Renal cortex interstitium (tissue), 11 donors: ENCODE data around the gene SLC27A6. TPM values are rescaled to one million over a fixed set of nuclear protein-coding genes. Genes with fewer than 3 reads are reported as not detected.

Experiments
- DNase-seq, 11 donors: peaks; one replicate each; pipeline ENCODE4 v3.0.0-alpha.2; 2013; ENCODE audit warnings: low read depth in 9 of 11, low spot score in 4 of 11; ENCODE audit errors: extremely low read depth in 1 of 11
- polyA plus RNA-seq, 3 donors: library from polyadenylated mRNA; unstranded; fragments of 120-200 nt; gene quantifications; one replicate each; pipeline ENCODE4 v1.2.1, GENCODE V29; 2013; ENCODE audit not compliant: insufficient read length in 3 of 3

The SLC27A6 gene
- polyA plus RNA-seq, 3 donors: 1.4 to 1.7 (median 1.4) TPM

DNA sequence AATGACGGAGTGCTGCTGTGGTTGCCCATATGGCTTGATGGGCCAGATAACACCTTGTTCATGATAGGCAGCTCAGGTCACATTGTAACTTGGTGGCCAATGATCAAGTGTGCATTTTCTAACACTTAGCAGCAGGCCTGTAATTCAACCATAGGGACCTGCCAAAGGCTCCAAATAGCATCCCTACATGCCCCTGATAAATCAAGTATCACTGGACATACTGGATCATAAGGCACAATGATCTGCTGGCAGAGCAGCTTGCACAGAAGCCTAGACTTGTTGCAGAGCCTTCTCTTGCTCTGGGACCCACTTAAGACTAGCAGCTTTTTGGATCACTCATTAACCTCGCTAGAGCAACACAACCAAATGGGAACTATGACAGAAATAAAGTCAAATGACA, 83.2 kb downstream of the SLC27A6 start:
- DNase-seq: peak in 4 of 11 donors; percentile 1 to 37 (median 10)

- peak in 7 of 11 donors; percentile 3 to 38 (median 27) for DNase-seq
These were observed 84.0 kb downstream of the SLC27A6 start for GRCh38 chr5:129049126-129049799.

DNA sequence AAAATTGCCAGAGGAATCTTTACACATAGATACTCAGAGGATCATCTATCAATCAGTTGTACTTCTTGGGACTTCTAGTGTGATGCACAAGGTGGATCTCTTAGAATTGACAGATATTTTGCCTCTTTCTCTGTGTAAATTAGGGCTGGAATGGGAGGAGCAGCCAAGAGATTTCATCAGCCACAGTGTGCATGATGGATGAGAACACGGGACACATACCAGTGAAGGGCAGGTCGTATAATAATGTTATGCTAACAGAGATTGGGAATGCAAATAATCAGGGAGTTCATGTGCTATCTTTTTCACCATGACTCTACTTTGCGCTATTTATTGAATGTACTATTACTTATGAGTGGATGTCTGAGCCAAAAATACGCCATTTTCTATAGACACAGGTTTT, 86.0 kb downstream of the SLC27A6 start:
- no peak for DNase-seq

DNA sequence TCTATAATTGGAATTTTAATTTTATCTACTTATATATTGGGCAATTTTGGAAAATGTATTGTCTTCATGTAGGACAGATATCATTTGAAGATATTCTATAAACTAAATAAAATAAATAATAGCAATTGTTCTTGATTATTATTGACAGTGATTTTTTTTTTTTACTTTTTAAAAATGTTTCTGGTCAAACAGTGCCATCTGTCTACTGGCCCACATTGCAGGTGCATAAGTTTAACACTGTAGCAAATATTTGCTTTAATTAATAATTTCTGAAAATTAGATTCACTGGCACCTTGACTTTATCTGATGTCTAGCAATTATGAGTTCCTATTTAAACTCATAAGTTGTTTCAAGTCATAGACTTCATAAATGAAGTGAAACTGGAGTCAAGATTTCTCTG, 88.2 kb downstream of the SLC27A6 start:
- no peak for DNase-seq

DNA sequence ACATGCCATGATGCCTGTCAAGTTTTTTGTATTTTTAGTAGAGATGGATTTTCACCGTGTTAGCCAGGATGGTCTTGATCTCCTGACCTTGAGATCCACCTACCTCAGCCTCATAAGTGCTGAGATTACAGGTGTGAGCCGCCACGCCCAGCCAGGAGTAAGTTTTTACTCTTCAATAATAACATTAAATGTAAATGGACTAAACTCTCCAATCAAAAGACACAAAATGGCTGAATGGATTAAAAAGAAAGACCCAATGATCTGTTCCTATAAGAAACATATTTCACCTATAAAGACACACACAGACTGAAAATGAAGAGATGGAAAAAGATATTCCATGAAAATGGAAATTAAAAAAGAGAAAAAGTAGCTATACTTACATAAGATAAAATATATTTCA, 92.0 kb downstream of the SLC27A6 start:
- no peak for DNase-seq

DNA sequence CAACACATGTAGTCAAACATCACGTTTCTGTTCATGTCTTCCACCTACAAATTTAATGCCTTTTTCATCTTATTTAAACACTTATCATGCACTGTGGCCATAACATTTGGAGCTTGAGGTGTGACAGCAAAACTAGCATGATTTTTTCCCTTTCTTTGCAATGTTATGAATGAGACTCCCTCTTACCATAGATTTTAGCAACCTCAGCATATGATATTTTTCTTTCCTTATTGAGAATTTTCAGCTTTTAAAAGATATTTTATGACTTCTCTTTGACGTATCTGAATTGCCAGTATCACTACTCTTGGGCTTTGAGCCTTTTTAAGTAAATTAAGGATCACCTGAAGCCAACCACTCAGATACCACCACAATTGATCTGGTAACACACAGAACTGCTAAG, 96.6 kb downstream of the SLC27A6 start:
- no peak for DNase-seq

DNA sequence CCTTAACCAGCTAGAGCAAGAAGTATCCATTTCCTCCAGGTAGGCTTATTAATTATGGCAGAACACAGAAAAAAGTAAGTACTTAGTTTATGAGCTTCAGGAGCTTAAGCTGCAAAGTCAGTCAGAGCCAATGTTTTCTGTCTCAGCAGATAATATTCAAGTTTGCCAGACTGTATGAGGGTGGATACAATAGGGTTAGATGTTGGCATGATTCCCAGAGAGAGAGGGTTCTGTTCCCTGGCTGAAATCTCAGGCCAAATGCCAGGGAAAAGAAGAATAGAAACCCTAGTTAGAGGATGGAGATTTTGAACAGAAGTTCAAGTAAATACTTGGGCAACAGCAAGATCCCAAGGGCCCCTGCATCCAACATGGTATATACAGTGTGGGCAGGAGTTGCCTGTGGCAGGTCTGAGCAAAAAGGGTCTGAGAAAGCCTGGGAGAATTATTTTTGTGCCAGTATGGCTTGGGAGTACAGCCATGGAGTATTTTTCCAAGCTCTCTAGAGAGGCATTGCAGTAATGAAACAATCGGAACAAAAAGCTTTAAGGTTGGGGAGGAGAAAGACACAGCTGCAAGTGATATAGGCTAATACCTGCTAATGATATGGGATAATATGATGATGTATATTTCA, 98.3 kb downstream of the SLC27A6 start:
- no peak for DNase-seq

- DNase-seq: no peak
These were observed 100.4 kb downstream of the SLC27A6 start for GRCh38 chr5:129065721-129066120.

DNA sequence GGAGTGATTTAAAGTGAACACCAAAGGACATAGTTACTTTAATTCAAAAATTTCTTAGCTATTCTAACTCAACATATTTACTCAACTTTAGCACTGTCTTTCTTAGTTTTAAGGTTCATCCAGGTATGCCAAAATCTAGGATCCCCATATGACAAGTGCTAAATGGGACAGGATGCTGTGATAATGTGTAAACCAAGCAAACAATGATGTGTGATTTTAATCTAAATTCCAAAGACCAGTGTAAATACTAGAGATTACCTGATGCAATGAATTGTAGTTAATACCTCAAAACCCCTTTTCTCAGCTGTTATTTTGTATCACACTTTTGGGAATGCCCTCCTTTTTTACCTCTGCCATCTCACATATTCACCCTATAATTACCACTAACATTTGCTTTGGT, 102.5 kb downstream of the SLC27A6 start:
- DNase-seq: no peak

GRCh38 chr5:129069292-129069691, 104.0 kb downstream of the SLC27A6 start:
- no peak for DNase-seq

DNA sequence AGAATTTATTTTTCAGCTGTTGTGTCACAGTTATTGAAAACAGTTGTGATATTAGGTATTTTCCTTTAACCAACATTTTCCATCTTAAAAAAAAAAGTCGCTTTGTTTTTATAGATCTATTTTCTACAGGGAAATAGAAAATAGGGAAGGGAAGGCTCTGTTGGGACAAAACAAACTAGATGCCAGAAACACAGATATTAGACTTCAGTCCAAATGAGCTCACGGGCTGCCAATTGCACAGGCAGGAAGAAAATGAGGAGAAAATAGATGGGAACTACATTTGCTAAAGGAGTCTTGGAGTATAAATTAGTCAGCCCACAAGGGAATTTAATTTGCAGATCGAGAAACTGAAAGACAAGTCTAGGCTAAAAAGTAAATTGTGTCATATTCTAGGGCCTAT, 107.8 kb downstream of the SLC27A6 start:
- DNase-seq: no peak

DNA sequence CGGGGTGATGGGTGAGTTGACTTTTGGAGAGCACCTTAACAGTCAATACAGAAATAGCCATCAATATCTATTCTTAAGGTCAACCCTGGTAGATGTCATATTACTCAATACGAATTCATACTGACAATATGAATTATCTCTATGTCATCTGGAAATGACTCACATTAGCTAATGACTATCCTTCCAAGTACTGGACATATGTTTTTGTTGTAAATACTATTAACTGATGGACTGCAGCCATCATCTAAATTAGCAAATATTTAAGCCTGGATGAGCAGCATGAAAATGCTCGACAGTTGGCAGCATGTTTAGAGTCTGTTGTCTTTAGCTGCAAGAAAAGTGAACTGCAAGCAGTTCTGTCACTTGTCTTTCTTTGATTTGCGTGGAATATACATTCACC, 109.6 kb downstream of the SLC27A6 start:
- no peak for DNase-seq

DNA sequence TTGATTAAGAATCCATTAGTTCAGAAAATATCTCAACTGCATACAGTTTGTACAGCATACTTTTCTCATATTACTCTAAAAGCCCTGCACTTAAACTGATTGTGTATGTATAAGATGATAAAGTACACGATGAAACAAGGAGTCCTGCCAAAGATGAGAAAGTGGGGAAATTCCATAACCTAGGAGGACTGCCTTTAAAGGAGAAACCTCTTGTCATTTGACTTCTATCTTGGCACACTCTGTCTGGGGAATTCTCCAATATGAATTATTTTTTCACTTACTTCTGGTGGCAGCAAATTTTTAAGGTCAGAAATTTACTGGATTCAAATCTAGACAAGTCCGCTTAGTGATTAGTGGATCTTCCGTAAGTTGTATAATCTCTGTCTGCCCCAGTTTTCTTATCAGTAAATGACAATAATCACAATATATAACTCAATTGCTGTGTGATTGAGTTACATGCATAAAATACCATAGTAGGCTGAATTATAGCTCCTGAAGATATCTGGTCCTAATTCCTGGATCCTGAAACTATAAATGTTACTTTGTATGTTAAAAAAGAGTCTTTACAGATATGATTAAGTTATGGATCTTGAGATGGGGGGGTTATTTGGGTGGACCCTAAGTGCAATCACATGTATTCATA, 112.3 kb downstream of the SLC27A6 start:
- DNase-seq: no peak

GRCh38 chr5:129078247-129078646, 113.0 kb downstream of the SLC27A6 start:
- no peak for DNase-seq

- no peak for DNase-seq
These were observed 113.4 kb downstream of the SLC27A6 start for GRCh38 chr5:129078660-129079059.

GRCh38 chr5:129079496-129079895, 114.2 kb downstream of the SLC27A6 start:
- DNase-seq: no peak

GRCh38 chr5:129080766-129081165, 115.5 kb downstream of the SLC27A6 start:
- DNase-seq: no peak

- DNase-seq: no peak
These were observed 117.2 kb downstream of the SLC27A6 start for GRCh38 chr5:129082225-129083136.
